NCI-H1694 (cell line): ENCODE data around the gene COQ7.

Source experiments
- DNase-seq: peaks from one replicate; lab custom pipeline; 2025; lab: John Stamatoyannopoulos, UW

COQ7 gene

DNA sequence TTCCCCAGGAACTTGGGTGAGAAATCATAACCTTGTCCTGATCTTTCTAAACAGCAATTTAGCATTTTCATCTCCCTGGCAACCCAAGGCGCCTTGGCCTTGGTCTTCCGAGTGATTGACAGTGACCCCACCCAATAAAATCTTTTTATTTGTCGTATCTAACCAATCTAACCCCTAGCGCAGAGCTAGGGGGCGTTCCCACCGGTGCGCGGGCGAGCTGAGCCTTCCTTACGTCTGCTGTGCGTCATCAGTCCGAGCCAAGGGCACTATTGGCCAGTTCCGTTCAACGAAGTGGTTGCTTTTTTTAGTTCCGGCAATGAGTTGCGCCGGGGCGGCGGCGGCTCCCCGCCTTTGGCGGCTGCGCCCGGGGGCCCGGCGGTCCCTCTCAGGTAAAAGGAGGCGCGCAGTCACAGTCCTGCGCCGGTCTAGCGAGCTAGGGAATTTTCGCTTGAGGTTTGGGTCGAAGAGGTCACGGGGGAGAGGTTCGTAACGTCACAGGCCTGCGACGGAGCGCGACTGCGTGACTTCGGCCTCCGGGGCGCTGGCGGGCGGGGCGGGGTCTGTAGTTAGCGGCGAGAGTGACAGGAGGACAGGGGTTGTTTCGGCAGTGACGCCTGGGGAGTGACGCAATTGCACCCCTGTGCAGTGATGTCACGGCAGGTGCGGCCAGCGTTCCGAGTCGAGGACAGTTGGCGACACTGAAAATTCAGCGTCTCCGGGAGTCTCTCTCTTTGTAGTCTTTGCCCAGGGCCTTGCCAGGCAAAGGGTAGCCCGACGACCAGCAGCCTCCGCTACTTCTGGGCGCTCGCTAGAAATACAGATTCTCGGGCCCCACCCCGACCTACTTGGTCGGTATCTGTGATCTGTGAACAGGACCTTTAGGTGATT, at the start of gene COQ7:
TSS of gene COQ7 (plus strand) at position 266 of the 888 bp plus-strand sequence. CDS start at position 317, 51 bp downstream.
- DNase-seq, result peak; percentile 97

DNA sequence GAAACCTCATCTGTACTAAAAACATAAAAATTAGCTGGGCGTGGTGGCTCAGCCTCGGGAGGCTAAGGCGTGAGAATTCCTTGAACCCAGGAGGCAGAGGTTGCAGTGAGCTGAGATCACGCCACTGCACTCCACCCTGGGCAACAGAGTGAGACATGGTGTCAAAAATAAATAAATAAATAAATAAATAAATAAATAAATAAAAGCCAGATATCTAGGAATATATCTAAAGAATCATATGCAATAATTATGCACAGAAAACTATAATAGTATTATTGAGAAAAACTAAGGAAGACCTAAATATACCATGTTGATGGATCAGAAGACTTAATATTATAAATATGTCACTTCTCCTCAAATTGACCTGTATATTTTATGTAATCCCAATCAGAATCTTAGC, 46.7 kb upstream of the COQ7 start:
- no peak for DNase-seq

DNA sequence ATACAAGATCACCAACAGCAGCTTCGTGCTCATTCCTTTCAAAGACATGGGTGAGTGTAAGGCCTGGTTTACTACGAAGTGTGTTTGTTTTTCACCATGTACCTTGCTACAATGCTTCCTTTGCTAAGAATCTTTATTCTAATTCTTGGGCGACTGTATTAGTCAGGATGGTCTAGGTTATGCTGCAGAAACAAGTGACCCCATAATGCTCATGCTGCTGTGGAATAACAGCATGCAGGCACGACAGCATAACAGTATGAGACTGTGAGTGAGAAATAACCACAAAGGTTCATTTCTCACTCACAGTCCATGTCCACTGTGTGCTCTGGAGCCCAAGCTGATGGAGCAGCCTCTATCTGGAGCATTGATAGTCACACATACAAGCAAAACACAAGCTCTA, 45.7 kb upstream of the COQ7 start:
- DNase-seq, result no peak

DNA sequence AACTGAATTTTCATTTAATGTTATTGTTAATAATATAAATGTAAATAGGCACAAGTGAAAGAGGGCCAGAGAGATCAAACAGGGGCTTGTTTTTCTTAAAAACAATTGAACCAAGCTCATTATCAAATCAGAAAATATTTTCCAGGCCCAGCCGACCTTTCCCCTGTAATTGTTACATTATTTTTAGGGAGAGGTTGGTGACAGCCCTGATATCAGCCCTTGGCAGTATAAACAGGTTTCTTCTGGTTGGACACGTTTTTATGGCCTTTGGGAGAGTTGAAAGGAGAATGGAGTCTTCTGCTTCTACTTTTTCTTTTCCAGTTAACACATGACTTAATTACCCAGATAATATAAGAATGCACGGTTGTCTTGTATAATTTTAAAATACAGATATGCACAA, 40.0 kb upstream of the COQ7 start:
- DNase-seq, result no peak

DNA sequence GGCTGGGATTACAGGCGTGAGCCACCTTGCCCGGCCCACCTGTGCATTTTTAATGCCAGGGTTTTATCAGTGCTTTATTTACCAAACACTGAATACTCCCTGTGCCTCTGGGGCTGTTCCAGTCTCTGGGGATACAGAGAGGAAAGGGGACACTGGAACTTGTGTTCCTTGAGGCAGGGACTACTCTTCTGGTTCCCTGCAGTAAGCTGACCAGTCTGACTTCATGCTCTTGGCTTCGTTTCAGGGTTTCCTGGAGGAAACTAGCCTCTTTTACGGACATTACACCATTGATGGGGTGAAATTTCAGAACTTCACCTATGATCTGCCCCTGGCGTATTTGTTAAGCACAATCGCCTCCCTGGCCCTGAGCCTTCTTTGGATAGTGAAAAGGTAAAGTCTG, 37.4 kb upstream of the COQ7 start:
- DNase-seq, result no peak

DNA sequence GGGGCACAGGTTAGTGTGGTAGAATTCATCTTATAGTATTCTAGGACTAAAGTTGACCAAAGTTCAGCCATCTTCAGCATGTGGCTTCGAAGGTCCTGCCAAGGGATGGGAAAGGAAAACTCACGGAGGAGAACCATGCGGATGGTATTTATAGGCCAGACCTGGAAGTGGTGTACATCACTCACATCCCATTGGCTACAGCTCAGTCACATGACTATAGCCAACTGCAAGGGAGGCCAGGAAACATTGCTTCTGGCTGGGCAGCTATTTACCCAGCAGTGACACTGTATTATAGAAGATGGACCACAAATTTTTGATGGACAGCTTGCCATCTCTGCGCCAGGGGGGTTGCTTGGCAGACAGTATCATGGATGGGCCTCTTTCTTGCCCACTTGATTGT, 35.7 kb upstream of the COQ7 start:
- DNase-seq, result no peak

DNA sequence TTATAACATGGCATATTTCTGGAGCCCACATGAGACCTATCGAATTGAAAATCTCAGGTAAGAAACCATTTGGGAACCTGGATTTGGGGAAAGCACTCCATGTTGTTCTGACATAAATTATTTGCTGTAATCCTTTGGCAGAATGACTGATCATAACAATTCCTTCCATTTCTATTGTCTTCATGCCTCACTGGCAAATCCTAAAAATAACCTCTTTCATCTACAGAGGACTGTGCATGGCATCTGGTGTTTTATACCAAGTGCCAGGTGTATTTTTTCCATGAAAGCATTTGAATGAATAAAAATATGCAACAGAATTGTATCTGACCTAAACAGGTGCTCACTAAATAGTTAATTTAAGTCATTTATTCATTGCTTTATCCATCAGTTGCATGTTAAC, 33.7 kb upstream of the COQ7 start:
- DNase-seq, result no peak

DNA sequence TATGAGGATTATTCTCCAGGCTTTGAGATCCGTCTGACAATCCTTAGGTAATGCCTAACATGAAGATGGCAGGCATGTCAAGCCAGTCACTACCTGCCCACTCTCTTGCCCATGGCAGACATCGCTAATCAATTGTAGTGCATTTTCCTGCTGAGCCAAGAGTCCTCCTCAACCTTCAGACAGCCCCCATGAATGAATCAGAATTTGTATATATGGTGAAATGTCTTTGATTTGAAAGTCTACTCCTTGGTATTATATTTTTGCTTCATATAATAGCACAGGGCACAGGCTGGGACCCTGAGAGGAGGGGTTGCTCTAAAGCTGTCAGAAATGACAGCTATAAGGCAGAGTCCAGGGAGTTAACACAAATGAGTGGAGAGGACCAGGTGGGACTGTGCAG, 27.0 kb upstream of the COQ7 start:
- DNase-seq, result no peak

DNA sequence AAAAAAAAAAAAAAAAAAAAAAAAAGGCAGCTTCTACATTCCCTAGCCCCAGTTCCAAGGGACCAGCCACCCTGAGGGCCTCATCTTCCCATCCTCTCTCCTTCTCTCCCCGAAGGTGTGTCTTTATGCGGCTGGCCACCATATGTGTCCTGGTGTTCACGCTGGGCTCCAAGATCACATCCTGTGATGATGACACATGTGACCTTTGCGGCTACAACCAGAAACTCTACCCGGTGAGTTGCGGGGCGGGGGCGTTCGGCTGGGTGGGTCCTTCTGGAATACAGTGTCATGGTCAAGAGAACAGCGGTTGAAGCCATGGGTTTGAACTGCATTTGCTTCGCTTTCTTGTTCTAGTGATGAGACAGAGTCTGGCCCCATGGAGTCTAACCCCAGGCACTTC, 22.6 kb upstream of the COQ7 start:
- no peak for DNase-seq

DNA sequence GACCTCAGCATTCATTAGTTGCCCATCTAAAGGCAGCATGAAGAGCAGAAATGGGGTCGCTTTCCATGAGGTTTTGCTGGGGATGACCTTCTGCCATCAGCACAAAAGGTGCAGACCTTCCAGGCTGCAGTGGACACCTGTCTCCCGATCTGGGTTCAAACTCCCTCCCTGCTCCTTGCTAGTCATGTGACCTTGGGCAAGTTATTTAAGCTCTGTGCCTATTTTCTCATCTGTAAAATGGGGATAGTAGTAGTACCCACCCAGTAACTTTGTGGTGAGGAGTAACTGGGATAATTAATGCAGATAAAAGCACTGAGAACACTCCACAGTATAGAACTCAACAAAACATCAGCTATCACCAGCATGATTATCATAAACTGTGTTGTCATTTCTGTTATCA, 21.4 kb upstream of the COQ7 start:
- DNase-seq, result no peak

DNA sequence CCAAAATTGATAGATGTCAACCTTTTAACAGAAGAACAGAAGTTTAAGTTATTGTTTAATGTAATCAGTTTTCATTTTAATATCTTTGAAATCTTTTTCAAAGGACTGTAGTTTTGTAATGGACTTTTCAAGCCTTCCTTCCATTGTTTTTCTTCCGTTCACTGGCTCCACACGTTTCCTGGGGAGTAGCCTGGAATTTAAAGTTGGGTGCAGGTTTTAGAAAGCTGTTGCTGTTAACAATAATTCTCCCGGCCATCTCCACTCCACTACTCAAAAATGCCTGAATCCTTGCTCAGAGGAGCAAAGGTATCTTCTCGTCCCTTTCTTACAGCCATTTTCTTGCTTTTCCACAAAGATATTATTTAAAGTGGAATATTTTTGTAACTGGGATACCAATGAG, 4.7 kb upstream of the COQ7 start:
- DNase-seq, result no peak

DNA sequence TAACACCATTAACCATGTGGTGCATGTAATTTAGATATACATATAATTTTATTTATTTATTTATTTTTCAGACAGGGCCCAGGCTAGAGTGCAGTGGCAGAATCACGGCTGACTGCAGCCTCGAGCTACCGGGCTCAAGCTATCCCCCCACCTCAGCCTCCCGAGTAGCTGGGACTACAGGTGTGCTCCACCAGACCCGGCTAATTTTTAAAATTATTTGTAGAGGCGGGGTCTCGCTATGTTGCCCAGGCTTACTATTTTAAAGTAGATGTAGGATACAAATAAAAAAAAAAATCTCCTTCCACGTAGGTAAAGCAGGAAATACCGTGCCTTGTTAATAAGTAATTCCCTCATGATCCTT, 446 bp upstream of the COQ7 start:
- DNase-seq, result no peak

DNA sequence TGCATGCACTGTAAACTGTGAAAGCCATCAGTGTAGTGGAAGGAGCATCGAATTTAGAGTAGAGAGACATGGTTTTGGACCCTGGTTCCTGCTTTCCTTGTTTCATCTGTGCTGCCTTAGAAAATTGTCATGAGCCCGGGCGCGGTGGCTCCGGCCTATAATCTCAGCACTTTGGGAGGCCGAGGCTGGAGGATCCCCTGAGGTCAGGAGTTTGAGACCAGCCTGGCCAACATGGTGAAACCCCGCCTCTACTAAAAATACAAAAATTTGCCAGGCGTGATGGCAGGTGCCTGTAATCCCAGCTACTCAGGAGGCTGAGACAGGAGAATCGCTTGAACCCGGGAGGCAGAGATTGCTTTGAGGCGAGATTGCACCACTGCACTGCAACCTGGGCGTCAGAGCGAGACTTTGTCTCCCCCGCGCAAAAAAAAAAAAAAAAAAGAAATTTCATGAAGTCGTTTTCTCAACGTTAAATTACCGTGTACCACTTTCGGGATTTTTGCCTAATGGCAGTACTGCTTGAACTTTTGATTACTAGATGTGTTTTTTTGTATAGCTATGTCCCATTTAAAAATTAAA, 912 bp downstream of the COQ7 start:
- DNase-seq, result no peak

DNA sequence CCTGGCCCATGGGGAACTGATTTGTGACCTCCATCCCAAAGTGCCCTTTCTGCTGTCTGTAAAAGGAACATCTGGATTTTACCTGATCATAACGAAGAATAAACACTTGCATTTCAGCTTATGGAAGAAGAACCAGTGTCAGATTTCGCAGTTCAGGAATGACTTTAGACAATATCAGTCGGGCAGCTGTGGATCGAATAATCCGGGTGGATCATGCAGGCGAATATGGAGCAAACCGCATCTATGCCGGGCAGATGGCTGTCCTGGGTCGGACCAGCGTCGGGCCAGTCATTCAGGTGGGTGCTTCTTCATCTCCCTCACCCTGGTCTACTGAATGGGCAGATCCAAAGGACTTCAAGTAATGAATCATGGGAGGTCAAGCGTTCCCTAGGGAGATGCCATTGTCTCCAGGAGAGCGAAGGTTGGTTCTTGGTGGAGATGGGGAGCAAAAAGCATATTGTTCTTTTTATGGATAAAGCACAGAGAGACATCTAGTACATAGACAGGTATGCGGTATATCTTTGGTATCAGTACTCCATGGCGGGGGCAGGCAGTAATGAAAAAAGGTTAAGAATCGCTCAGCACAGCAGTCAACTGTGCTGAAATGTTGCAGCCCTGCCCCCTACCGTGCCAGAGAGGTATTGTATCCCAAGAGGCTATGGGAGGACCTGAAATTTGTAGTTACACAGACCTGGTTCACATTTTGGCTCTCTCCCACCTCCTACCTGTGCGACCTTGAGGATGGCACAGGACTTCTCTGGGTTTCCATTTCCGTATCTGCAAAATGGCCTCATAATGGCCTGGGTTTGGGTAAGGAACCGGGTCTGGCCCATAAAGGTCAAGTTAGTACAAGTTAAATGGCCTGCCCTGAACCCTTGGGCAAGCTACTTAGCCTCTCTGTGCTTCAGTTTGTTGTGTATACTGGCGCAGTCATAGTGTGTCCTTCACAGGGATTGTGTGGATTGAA, 4.7 kb downstream of the COQ7 start:
- peak; percentile 54 for DNase-seq

DNA sequence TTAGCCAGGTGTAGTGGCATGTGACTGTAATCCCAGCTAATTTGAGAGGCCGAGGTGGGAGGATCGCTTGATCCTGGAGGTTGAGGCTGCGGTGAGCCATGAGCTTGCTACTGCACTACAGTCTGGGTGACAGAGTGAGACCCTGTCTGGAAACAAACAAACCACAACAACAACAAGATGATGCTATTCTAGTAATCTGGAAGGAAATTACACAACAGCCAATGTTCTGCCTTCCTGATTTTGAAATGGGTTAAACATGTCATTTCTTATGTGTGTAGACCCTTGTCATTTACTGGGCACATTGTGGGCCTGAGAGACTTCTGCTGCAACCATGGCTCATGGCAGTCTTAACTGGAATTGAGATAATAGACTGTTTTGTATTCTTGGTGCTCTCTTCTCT, 5.9 kb downstream of the COQ7 start:
- no peak for DNase-seq

DNA sequence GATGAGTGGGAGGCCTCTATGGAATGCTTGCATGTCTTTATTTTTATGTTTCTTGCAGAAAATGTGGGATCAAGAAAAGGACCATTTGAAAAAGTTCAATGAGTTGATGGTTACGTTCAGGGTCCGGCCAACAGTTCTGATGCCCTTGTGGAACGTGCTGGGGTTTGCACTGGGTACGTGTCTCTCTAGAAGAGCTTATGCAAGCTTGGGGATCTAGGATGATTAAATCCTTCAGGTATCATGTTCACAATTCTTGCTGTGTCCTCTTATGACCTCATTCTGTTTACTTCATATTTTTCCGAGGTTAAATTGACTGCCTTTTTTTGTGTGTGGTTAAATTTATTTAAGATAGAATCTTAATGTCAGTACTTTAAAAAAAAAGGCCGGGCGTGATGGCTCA, 6.4 kb downstream of the COQ7 start:
- DNase-seq, result no peak

DNA sequence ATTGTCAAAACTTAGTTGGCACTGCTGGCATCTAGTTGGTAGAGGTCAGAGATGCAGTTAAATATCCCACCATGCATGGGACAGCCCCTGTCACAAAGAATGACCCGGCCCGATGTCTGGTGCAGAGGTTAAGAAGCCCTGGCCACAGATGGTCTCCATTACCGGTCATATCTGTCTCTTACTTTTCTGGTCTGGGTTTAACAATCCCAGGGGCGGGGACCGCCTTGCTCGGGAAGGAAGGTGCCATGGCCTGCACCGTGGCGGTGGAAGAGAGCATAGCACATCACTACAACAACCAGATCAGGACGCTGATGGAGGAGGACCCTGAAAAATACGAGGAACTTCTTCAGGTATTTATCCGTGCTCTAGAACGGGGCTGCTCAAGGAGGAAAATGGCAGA, 8.1 kb downstream of the COQ7 start:
- DNase-seq, result no peak

DNA sequence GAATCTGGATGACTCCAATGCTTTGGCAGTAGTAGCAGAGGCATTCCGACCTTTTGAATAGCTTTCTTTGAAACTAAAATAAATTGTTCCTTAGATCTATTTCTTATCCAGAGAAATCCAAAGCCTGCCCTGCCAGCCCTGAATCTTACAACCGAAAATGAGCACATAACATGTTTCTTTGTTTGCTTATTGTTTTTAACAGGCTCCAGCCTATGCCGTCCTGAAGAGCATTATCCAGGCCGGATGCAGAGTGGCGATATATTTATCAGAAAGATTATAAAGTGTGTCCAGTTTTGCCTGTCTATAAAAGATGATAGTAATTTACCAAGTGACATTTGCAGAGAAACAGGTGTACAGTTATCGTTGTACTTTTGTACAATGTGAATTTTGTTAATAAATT, 10.5 kb downstream of the COQ7 start:
- DNase-seq, result no peak

DNA sequence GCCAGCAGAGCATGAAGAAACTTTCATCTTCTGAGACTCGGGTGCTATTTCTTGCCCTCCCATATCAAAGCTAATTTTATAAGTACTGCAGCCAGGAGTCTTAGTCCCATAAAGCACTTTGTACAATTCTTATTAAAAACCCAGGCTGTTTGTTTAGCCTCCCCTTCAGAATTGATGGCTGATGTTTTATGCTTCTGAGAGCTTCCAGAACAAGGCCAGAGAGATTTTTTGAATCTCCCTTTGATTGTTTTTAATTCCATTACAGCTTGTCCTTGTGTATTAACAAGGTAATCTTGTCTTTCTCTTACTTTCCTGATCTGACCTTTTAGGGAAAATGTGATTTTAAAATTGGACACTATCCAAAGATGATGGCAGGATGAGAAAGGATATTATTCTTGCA, 16.3 kb downstream of the COQ7 start:
- DNase-seq, result no peak

DNA sequence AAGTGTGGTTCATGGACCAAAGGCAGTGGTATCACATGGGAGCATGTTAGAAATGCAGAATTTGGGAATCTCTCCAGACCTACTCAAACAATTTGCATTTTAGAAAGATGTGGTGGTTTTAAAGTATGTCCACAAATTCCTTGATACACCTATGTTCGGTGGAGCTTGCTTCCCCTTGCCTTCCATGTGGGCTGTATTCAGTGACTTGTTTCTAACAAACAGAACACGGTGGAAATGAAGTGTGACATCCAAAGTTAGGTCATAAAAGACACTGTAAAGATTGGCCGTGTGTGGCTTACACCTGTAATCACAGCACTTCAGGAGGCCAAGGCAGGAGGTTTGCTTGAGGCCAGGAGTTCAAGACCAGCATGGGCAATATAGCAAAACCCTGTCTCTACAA, 16.7 kb downstream of the COQ7 start:
- DNase-seq, result no peak

DNA sequence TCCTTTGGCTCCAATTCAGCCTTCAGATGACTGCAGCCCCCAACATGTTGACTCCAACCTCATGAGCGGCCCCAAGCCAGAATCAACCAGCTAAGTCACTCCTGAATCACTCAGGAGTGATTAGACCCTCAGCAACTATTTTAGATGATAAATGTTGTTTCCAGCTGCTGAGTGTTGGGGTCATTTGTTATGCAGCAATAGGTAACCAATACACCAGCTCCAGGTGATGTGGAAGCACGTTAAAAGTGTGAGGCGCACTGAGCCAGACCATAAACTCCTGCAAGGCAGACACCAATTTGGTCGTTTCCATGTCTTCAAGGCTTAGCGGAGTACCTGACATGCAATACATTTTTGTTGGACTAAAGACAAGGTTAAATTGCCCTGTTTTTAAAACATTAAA, 17.5 kb downstream of the COQ7 start:
- DNase-seq, result no peak

DNA sequence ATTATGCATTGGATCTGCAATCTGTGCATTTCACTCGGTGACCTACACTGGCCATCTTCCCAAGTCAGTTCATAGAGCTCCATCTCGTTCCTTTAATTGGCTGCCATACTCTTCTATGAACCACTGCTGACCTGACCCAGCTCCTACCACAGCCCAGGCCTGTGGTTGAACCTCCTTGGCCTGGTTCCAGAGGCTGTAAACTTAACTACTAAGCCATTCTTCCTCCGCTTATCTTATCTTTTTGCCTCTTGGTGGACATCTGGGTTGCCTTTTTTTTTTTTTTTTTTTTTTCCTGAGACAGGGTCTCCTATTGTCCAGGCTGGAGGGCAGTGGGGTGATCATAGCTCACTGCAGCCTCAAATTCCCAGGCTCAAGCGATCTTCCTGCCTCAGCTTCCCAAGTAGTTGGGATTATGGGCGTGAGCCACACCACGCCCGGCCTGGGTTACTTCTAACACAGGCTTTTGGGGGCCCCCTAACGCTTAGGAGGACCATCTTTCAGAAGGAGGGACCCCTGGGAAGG, 18.3 kb downstream of the COQ7 start:
- no peak for DNase-seq
